Measurements from ENCODE around the gene OTOP2.
"Not testable (repeated sequence)": the region's sequence is repeated elsewhere in the genome, so short reads cannot be mapped to it uniquely, and the experiment has no call there.

OTOP2 gene

DNA sequence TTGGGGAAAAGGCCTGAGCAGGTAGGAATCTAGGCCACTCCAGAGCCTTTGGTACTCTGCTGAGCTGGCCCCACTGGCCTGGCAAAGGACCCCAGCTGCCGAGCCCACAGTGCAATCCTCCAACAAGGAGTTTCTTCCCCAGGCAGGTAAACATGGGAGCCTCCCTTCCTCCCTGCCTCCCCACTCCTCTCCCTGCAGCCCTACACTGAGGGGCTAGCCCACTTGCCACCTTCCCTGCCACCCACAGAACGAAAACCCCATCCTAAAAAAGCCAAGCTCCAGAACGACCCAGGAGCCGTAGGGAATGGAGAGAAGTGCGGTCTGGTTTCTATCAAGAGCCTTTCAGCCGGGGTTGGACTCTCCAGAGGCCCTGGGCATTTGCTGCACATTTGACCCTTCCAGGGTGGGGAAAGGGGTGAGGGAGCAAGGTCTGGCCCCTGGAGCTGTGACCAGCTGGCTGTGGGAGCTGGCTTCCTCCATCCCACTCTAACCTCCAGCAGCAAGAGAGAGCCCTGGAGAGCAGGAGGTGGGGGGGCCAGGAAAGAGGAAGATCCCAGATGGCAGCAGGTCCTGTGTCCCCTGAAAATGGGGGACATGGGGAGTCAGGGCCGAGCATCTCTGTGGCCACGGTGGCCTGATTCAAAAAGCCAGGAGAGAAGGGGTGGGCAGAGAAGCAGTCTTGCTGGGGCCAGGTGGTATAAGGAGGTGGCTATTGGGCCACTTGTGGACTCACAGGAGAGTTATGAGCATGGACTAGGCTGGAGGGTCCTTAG is 47.2 kb downstream of the OTOP2 start:
- no peak for DNase-seq (ENCODE audit: low read depth in 2 of 2)

DNA sequence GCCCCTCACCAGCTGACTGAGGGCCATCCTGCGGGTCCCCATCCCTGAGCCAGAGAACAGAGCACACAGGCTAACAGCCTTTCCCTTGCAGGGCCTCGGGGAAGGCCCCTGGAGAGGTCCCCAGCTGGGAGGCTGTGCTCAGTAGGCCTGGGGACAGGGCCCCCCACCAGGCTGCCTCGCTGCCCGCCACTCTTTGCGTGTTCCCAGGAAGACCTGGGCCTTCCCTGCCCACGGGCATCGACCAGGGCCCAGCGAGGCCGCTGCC is 47.7 kb downstream of the OTOP2 start:
- no peak for DNase-seq (ENCODE audit: low read depth in 2 of 2)

DNA sequence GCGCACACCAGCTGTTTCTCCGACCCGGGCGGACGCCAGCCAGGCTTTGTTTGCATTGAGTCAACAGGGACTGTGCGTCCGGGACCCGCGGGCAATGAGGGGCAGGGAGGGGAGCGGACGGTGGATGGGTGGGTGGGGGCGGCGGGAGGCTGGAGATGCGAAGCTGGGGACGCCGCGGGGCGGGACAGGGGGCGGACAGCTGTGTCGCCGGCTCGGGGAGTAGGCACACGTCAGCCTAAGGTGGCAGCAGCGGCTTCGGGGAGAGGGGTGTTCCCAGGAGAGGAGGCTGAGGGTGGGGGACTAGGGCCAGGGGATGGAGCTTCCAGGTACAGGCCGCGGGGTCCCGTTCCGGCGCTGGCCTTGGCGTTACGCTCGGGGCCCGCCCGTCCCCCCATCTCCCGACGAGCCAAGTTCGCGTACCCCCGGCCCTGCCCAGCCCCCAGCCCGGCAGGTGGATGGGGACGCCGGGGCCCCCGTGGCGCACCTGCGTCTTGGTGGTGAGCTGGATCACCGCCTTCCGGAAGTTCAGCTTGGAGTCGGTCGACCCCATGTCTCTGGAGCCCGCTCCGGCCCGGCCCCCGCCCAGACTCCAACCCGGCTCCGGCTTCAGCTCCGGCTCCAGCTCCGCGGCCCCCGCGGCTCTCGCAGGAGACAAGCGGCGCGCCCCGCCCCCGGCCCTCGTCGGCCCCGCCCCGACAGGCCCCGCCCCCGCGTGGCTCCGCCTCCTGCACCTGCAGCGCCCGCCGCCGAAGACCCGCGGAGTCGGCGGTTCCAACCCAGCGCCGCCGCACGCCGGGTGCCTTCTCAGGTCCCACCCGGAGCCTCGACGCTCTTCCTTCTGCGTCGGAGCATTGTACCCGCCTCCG is 48.3 kb downstream of the OTOP2 start, which contains the start of gene HID1:
Gene HID1, minus strand, starts transcription at position 653 of the 866 bp plus-strand sequence. Its CDS starts 103 bp downstream, at position 550.
- peak; percentile 48 to 70 for DNase-seq (ENCODE audit: low read depth in 2 of 2)

DNA sequence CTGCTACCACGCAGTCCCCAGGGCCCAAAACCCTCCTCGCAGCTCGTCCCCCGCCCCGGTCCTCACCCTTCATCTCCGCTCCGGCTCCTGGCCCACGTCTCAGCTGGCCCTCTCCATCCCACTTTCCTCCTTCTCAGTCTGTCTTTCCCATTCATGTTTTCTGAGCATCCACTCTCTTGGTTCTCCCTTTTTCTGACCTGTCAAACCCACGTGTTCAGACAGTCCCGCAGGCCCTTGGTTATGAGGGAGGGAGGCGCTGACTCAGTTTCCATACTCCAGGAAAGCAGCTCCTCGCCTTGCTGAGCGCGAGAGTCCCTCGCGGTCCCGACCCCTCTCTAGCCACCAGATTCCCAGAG is 48.9 kb downstream of the OTOP2 start:
- no peak for DNase-seq (ENCODE audit: low read depth in 2 of 2)

DNA sequence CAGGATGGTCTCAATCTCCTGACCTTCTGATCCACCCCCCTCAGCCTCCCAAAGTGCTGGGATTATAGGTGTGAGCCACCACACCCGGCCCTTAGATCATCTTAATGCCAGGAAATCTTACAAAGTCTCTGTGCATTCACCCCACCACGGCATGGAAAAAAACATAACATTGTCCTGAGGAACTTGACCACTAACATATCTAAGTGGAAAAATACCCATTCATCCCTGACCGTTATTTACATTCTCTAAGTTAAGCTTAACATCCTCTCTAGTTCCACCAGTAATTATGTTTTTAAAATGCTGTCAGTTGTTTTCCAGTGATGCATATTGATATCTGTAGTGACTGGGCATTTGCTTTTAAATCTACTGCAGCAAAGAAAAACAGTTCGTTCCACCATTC is 51.9 kb downstream of the OTOP2 start:
- no peak for DNase-seq (ENCODE audit: low read depth in 2 of 2)

DNA sequence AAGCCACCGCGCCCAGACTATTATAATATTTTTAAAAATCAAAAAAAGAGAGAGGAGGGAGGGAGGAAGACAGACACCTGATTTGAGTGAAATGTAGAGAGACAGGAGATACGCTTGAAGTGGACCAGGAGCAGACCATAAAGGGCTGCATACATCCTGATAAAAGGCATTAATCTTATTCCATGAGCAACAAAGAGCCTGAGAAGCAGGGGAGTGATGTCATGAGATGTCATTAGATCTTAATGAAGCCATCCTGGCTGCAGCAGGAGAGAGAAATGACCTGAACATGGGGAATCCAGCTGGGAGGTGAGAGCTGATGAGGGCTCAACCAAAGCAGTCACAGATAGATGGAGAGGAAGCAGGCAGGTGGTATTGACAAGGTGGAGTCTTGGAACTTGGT is 53.7 kb downstream of the OTOP2 start:
- DNase-seq (ENCODE audit: low read depth in 2 of 2) = no peak

DNA sequence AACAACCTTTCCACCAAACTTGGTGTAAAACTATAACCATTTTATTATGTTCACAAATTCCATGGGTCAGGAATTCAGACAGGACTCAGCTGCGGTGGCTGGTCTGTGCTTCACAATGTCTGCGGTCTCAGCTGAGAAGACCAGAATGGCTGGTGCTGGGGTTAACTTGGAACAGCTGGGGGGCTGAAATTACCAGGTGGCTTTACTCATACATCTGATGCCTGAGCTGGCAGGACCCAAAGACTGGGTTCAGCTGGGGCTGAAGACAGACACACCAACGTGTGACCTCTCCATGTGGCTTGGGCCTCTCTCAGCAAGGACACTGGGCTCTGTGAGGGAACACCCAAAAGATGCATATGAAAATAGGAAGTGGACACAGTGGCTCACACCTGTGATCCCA is 54.2 kb downstream of the OTOP2 start:
- no peak for DNase-seq (ENCODE audit: low read depth in 2 of 2)

DNA sequence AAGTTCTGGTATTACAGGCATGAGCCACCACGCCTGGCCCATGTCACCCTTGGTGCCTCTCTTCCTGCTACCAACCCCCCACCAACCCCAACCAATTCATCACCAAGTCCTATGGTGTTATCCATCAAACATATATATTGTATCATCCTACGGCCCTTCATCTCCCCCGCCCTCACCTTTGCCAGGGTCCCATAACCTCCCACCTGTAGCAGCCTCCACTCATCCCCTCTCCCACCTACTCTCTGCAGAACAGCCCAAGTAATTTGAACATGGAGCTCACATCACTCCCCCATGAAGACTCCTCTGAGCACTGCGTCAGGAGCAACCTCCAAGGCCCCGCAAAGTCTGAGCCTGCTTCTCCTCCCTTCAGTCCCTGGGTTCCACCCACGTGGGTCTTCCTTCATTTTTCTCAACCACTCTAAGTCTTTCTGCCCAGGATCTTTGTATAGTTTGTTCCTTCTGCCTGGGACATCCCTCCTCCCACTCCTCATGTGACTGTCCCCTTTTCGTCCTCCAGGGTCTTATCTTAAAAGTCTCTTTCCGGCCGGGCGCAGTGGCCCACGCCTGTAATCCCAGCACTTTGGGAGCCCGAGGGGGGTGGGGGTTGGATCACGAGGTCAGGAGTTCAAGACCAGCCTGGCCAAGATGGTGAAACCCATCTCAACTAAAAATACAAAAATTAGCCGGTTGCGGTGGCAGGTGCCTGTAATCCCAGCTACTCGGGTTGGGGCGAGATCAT is 55.5 kb downstream of the OTOP2 start:
- DNase-seq (ENCODE audit: low read depth in 2 of 2) = no peak

DNA sequence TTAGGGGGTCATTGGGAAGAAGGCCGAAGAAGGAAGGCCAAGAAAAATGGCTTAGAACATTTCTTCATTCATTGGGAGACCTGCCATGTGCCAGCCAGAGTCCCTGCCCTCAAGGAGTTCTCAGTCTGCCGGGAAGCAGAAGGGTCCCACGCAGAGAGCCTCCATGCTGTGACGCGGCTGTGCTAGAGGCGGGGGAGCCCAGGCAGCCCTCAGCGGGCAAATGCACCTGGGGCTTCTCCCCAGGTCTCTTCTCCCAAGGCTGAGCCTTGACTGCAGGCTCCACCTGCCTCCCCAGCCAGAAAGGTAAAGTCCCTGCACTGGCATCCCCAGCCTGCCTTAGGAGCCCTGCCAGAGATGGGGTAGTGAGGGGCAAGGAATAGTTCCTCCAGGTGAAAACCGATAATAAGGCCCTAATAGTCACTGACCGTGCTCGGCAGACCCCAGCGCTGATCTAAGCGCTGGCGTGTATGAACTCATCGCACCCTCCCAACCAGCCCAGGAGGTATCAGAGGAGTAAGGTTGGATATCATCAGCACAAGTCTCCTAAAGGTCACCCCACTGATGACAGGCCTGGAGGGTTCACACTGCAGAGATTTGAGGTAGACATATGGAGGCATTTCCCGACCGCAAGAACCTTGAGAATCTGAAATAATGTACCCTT is 57.4 kb downstream of the OTOP2 start:
- DNase-seq (ENCODE audit: low read depth in 2 of 2) = no peak

DNA sequence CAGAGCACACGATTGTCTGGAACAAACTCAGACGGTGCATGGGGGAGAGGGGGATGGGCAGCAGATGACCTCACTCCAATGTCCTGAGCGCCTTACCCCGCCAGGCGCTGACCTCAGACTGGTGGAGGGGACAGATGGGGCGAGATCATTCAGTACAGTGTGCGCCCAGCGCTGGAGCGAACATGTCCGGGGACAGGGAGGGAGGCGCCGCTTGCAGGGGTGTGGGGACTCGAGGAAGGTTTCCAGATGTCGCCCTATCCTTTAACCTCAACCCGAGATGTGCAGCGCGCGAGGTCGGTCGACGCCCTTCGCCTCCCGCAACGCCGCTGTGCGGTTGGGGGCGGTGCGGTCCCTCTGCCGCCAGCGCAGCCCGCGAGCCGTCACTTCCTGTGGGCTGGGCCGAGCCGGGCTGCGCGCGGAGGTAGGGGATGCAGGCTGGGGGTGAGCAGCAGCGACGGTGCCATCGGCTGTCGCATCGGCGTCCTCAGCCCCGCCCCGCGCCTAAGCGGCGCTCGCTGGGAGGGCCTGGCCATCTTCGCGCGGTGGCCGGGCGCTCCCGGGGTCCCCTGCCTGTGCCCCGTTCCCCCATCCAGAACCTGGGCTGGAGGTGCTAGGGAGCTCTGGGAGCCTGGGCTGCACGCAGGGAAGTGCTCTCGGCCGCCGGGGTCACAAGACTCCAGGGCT is 58.0 kb downstream of the OTOP2 start:
- DNase-seq (ENCODE audit: low read depth in 2 of 2) = peak; percentile 42 to 58

DNA sequence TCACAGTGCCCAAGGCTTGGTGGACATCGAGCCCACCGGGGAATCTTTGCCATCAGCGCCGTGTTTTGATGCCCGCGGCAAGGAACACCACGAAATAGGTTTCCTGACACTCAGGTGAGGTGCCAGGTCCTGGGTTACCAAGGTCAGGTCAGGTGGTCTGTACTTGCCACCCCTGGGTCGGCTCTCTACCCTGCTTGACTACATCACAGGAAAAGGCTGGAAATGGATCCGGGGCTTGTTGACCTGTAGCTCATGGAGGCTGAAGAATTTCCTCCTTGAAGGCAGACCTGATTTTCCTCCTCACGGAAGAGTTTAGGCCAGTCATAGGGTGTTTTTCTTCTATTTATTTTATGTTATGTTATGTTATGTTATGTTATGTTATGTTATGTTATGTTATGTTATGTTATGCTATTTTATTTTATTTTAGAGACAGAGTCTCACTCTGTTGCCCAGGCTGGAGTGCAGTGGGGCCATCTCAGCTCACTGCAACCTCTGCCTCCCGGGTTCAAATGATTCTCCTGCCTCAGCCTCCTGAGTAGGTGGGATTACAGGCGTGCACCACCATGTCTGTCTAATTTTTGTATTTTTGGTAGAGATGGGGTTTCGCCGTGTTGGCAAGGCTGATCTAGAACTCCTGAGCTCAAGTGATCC is 58.7 kb downstream of the OTOP2 start:
- DNase-seq (ENCODE audit: low read depth in 2 of 2) = not testable (repeated sequence)
